ENCODE measurements around the gene CKAP5.
A peak's percentile ranks its signal among the peaks of the same experiment; 100 is the strongest.
"Not testable (repeated sequence)": the region's sequence is repeated elsewhere in the genome, so short reads cannot be mapped to it uniquely, and the experiment has no call there.

The CKAP5 gene

DNA sequence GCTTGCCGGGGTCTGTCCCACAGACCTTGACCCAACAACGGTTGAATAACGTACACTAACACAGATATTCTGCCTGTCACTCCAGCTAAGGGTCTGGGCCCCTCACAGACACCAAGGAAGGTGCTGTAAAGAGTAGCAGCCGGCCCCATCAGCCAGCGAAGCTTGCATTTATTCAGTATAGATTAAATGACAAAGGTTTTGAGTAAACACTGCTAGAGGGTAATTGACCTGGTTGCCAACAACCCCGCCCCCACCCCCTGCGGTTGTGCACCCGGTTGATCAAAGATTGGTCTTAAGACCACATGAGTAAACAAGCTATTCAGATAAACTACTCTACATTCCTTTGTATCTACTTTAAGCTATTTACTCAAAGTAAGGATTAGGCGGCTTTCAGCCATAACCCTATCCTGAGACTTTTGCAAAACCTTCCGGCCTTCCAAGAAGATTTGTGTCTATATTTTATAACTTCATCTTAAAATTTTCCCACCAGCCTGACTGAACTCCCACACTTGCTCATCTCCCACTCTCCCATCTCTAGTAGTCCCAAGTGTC, 4.8 kb upstream of the CKAP5 start:
- no peak for DNase-seq

DNA sequence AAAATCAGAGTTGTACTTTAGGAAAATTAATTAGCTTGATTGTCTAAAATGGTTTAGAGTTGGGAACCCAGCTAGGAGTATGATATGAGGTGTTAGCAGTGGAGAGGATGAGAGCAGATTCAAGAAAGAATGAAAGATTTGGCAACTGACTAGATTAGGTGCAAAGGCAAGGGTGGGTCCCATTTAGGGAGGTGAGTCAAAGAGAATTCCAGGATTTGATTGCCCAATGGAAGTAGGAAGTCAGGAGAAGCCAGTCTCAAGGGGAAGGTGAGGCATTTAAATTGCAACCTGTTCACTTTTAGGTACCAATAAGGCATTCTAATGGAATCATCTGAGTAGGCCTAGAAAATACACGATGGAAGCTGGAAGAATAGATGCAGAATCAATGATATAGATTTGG, 3.6 kb upstream of the CKAP5 start:
- DNase-seq, result no peak

DNA sequence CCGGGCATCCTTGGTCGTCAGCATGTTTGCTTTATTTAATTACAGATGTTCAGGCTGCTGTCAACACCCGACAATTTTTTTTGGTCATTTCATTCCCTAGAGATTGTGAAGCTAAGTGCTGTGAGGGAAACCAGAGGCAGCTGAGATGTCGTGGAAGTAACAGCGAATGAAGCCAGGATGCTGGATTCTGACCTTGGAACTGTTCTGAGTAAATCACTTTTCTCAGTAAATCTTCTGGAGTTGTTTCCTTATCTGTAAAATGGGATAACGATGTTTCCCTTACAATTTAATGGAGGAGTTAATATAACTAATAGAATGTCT, 390 bp upstream of the CKAP5 start:
- no peak for DNase-seq

DNA sequence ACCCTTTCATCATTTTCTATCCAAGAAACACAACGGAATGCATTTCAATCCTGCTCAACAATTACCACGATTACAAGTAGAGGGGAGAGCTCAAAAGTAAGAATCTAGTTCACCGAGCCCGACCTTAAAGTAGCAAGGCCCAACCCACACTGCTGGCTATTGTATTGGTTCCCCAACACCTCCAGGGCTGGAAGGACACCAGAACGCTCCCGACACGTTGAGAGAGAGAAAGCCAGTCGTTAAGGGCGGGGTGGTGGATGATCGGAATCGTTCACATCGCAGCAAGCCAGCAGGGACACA, 690 bp downstream of the CKAP5 start:
- peak; percentile 68 for DNase-seq

DNA sequence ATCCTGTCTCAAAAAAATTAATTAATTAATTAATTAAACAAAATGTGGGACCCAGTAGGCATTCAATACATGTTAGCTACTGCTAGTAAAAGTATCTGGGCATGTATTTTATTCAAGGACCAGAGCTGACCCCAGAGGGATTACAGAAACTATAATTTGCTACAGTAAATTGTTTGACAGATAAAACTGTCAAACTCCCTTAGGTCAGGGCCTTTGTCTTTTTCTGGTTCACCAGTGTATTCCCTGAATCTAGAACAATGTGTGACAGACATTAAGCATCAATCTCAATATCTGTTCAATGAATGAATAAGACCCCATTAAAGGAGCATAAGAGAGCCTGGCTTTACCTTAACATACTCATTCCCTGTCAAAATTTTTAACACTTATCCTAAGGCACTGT, 6.0 kb downstream of the CKAP5 start:
- peak; percentile 49 for DNase-seq

DNA sequence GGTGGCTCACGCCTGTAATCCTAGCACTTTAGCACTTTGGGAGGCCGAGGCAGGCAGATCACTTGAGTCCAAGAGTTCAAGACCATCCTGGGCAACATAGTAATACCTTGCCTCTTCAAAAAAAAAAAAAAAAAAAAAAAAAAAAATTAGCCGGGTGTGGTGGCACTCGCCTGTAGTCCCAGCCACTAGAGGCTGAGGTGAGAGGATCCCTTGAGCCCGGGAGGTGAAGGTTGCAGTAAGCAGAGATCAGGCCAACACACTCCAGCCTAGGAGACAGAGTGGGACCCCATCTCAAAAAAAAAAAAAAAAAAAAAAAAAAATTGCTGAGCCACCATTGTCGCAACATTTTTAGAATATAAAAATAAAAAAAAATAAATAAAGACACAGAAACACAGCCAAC, 7.6 kb downstream of the CKAP5 start:
- no peak for DNase-seq

DNA sequence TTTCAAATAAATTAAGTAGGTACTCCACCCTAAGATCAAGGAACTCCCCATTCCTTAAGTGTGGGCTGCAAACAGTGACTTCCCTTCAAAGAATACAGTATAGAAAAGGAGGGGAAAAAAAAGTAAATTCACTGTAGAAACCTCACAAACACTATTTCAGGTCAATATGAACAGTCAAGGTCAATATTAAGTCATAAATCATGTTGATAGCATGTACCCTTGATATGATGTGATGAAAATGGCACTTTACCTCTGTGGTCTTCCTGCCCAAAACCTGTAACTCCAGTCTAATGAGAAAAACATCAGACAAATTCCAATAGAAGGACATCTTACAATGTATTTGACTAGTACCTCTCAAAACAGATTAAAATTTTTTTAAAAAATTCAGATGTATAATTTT, 8.2 kb downstream of the CKAP5 start:
- no peak for DNase-seq

DNA sequence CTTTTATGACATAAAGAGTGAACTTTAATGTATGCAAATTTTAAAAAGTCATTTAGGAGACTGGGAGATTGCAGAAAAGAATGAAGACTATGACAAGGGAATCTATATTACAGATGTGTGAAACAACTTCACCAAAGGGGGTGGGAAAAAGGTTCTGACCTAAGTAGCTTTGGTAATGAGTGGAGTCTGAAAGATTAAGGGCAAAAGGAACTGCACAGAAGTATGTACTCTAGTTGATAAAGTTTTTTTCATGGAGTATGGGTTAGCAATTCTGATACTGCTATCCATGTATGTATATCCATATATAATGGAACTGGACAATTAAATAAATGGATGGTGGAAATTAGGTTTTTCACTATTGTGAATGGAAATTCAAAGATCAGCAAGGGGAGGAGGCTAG, 9.2 kb downstream of the CKAP5 start:
- no peak for DNase-seq

DNA sequence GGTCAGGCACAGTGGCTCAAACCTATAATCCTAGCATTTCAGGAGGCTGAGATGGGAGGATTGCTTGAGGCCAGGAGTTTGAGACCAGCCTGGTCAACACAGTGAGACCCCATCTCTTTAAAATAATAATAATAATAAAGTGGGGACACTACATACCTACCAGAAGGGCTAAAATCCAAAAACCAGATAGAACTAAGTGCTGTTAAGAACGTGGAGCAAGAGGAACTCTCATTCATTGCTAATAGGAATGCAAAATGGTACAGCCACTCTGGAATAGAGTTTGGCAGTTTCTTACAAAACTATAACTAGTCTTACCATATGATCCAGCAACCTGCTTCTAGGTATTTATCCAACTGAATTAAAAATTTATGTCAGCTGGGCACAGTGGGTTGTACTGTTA, 9.6 kb downstream of the CKAP5 start:
- DNase-seq, result no peak

DNA sequence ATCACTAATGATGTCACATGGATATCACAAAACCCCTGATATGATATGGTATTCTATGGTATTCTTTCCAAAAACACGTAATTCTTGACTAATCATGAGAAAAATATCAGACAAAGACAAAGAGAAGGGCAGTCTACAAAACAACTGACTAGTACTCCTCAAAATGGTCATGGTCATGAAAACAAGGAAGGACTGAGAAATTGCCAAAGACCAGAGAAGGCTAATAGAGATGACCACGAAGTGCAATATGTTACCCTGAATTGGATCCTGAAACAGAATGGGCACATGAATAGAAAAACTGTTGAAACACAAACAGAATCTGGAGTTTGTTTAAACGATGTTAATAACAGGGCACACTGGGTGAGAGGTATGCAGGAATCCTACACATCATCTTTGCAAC, 10.2 kb downstream of the CKAP5 start:
- no peak for DNase-seq

DNA sequence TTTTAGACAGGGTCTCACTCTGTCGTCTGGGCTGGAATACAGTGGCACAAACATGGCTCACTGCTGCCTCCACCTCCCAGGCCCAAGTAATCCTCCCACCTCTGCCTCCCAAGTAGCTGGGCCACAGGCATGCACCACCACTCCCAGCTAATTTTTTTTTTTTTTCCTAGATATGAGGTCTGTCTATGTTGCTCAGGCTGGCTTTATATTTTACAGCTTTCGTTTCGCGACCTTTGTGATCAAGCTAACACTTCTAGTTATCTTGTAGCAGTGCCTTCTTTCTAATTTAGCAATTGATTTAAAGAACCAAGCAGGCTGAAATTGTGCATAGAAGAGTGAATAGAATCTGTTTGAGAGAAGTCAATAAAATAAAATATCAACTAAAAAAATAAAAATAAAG, 11.3 kb downstream of the CKAP5 start:
- no peak for DNase-seq

DNA sequence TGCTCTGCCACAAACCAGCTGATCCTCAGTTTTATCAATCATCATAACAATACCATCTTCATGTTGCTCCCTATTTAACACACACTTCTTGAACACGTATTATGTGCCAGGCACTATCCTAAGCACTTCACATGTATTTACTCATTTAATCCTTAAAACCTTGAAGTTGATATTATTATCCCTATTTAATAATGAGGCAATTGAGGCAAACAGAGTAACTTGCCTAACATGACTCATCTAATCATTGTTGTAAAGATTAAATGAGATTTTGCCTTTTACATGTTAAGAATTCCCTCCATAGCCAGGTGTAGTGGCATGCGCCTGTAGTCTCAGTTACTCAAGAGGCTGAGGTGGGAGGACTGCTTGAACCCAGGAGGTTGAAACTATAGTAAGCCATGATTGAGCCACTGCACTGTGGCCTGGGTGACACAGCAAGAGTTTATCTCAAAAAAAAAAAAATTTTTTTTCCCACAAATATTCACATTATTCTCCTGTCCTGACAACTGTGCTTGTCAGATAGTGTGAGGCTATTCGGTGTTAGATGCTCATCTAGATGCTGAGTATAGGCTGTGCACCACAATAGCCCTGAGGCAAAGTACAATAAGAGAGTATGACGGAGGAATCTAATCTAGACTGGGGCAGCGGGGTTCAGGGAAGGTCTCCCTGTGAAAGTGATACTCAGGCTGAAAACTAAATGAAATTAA, 13.4 kb downstream of the CKAP5 start:
- no peak for DNase-seq

DNA sequence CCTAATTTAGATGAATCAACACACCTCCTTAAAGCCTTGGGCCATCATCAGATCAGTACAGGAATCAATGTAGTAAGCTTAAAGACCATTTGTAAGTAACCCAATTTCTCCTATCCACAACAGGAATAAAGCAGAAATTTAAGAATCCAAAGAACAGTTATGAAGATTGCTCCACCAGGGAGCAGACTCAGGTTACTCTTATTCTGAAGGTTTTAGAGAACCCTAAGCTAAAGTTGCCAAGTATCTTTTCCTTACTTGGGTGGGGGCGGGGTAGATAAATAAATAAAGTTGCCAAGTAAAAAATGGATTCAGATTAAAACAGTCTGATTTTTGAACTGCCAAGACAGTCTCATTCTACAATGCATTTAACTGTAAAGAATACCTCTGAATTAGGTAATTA, 18.1 kb downstream of the CKAP5 start:
- DNase-seq, result no peak

DNA sequence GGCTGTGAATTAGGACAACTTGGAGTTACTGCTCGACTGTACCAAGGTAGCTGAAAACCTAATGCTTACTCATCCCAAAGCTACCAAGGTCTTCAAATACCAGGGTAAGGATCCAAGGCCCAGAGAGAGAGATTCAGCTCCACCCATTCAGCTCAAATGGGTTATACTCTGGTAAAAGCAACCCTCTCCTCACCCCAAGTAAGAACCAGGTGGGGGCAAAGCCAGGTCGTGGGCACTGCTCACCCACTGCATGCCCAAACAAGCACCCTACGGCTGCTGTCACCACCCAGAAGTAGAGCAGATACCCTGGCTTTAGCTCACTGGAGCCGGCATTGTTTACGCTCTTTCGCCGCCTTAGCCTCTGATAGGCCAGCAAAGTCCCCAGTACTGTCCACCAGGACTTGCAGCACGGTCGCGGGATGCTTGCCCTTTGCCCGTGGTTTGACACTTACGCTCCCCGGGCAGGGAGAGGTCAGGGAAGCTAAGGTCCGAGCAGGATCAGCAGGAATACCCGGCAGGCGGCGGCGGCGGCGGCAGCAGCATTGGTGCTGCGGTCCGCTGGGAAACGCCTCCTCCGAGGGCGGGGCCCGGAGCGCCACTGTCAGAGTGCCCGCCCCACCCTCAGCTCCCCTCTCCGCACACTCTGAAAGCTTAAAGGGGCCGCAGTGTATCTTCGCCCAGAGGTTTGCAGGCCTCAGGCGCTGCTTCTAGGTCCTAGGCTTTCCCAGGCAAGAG, 19.6 kb downstream of the CKAP5 start:
- DNase-seq, result peak; percentile 89

DNA sequence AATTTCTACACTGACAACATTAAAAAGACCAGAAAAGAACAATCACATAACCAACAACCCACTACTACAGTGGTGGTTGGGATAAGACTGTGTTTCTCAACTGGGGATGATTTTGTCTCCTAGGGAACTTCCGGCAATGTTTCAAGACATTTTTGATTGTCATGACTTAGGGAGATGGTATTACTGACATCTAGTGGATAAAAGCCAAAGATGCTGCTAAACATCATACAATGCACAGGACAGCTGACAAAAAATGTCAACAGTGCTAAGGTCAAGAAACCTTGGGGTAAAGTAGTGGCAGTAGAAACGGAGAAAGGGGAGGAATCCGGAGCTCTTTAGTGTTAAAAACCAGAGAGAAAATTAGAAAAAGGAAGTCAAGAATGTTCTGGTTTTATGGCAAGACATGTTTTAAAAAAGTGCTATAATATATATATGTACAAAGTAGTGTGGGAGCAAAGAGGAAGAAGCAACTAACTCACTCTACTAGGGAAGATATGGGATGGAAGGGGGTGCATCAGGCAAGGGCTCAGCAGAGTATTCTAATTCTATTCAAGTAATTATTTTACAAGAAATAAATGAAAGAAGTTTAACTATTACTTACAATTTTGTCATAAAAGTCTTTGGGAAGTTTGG, 37.2 kb downstream of the CKAP5 start:
- DNase-seq, result no peak

DNA sequence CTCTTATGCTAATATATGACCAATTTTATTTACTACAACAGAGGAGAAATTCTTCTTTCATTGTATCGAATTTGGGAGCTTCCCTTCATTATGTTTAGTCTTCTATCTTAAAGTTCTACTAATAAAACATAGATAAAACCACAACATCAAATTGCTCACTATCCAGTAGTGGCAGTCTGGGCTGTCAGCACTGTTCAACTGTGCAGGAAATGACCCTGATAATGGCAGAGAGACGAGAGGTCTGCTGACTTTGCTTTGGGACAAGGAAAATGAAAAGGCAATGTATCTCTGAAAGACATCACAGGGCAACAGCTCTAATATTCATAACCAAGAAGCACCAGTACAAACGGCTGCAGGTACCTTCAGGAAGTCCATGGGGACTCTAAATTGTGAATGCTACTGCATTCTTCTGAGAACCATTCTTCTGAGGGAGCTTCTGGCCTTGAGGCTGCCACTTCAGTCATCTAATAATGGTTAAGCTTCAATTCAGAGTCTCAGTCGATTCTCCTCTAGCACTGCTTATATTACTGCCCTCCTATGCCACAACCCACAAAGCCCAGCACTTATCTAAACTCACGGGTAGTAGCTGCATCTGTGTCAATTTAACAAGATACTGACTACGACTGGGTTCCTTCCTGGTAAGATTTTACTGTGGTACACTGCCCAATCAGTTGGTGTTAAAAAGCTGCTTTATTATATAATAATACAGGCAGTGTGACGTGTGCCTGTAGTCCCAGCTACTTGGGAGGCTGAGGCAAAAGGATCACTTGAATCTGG, 44.2 kb downstream of the CKAP5 start:
- DNase-seq, result no peak

DNA sequence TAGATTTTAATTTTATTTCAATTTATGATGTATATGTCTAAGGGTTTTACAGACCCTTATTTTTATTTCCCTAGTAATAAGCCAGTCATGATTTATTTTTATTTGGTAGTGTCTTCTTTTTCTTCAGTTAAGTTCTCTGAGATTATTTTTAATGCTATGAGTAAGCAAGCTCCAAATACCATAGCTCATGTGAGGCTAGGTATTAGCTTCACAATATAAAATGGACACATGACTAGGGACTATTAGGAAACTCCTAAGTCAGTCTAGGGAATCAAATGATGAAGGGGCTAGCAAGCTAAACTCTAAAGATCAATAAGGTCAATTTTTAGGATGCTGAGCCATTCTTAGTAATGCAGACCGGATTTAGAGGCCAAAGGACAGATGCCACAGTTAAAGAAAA, 45.9 kb downstream of the CKAP5 start:
- DNase-seq, result no peak

DNA sequence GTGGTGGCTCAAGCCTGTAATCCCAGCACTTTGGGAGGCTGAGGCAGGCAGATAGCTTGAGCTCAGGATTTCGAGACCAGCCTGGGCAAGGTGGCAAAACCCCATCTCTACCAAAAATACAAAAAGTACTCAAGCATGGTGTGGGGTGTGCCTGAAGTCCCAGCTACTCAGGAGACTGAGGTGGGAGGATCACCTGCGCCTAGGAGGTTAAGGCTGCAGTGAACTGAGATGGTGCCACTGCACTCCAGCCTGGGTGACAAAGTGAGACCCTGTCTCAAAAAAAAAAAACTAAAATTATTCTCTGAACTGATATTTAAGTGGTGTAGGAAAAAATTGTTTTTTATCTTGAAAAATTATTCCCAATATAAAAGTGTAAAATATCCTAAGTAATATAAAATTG, 46.4 kb downstream of the CKAP5 start:
- not testable (repeated sequence) for DNase-seq

DNA sequence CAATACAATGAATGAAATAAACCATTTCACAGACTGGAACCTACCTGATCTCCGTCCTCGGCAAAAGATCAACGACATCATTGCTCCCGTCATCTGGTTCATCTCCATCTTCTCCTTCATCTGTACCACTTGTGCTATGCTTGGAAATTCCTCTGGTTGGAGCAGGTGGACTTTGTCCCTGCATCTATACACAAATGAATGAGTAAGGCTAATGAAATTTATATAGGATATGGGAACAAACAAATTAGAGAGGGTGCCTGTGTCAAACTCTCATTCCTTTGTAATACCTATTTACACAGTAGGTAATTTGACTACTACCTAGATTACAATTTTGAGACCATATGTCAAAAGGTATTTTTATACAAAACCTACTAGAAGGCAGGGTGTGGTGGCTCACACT, 67.7 kb downstream of the CKAP5 start:
- DNase-seq, result no peak

DNA sequence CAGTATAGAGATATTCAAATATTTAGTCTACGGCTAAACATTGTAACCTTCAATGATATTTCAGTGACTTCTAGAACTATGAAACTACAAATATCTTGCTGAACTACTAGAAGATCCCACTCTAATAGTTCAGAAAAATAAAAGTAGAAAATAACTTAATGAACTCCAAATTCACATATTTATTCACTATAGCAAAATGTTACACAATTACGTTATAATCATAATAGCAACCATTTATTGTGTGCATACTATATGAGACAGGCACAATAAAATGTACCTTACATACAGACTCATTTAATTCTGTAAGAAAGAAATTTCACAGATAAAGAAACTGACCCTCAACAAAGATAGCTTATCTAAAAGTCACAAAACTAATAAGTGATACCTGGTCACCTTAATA, 69.2 kb downstream of the CKAP5 start:
- no peak for DNase-seq

DNA sequence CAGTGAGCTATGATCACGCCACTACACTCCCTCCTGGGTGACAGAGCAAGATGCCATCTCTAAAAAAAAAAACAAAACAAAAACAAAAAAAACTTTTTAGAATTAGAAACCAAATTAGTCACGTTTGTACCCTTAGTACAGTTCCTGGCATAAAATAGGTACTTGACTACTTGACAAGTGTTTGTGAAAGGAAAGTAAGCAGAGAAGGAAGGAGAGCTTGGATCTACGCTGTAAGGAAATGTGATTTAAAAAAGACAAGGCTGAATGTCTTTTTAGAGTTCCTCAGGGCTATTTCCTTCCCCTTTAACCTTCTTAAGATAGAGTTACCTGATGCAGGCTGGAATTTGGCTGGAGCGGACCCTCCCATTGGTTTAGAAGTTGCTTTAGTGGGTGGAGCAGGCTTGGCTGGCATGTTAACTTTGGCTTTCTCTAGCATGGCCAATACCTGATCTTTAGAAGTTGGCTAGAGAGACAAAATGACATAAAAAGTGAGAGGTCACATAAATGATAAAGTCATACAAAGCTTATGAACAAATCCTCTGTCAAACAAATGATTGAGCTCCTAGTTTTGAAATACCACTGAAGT, 76.4 kb downstream of the CKAP5 start:
- DNase-seq, result no peak

DNA sequence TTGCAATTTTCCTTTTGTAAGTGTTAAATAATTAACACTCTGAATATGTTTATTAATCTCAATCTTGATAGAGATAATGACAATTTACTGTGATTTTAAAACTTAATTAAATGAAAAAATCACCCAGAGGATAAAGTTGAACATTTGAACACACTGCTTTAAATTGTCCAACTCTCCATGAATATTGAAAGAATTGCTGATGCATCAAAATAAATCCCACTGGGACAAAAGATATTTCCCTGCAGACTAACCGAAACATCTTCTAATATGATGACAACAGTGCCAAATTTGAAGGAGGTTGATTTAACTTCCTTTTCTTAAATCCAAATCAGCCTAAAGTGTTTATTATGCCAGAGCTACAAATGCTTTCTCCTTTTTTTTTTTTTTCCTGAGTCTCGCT, 79.4 kb downstream of the CKAP5 start:
- DNase-seq, result no peak

DNA sequence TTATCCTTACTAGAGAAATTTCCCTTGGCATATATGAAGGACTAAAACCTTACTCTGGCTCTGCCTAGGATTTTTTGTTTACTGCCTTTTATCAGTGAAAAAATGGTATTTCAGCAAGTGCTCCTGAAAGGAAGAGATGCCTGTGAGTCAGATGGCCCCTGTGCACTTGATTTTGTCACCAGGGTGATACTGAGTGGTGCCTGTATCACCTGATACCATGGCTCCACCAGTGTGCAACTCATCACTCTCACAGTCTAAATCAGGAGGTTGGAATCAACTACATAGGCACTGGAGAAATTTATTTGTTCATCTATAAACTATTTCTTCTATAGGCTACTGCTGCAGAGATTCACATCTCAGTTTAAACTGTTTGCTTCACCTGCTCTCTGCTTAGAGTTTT, 83.8 kb downstream of the CKAP5 start:
- DNase-seq, result no peak
